HepG2 (cell line): ENCODE results near the gene GPS1. TPM values are rescaled to one million over a fixed set of nuclear protein-coding genes. Genes with fewer than 3 reads are reported as not detected.

Source experiments
- CENPX ChIP-seq: sonication (generic); formaldehyde crosslinking; IDR thresholded peaks from 2 replicates; pipeline ENCODE4 v1.9.0; 2021; ENCODE audit warnings: mild to moderate bottlenecking, missing genetic modification reagents, moderate library complexity
- HMG20A ChIP-seq: IDR thresholded peaks from 2 replicates; pipeline ENCODE4 v1.6.1; 2016; ENCODE audit warnings: borderline replicate concordance
- HOXA7 ChIP-seq: sonication (generic); formaldehyde crosslinking; IDR thresholded peaks from 2 replicates; pipeline ENCODE4 v1.8.1; 2022; ENCODE audit warnings: mild to moderate bottlenecking, missing genetic modification reagents, moderate library complexity
- KLF16 ChIP-seq, 2 experiments: sonication (generic) in 1 of 2; formaldehyde crosslinking in 1 of 2; IDR thresholded peaks; 2 replicates each; pipeline versions ENCODE4 v1.6.1 to v1.8.0; 2016 to 2023; ENCODE audit warnings: missing genetic modification reagents in 2 of 2, missing compliant biosample characterization in 1 of 2
- ONECUT2 ChIP-seq: sonication (generic); formaldehyde crosslinking; IDR thresholded peaks from 2 replicates; pipeline ENCODE4 v1.4.0; 2020; ENCODE audit warnings: missing genetic modification reagents
- PHF5A ChIP-seq: IDR thresholded peaks from one replicate; pipeline ENCODE4 v1.6.1; 2018; ENCODE audit warnings: low read depth, missing genetic modification reagents; ENCODE audit not compliant: unreplicated experiment
- RAD21 ChIP-seq: fragments of 450-650 bp; formaldehyde crosslinking; IDR thresholded peaks from 2 replicates; pipeline ENCODE4 v1.5.0; 2020; ENCODE audit warnings: mild to moderate bottlenecking
- U2AF2 ChIP-seq: fragments of 200-400 bp; formaldehyde crosslinking; IDR thresholded peaks from 2 replicates; pipeline ENCODE4 v1.6.1; 2017; ENCODE audit warnings: low read depth, mild to moderate bottlenecking, low read length
- ZEB1 ChIP-seq: IDR thresholded peaks from 2 replicates; pipeline ENCODE4 v1.6.1; 2012; ENCODE audit warnings: mild to moderate bottlenecking, low read depth, inconsistent platforms; ENCODE audit not compliant: insufficient replicate concordance
- ZNF251 ChIP-seq: sonication (generic); formaldehyde crosslinking; IDR thresholded peaks from 2 replicates; pipeline ENCODE4 v1.9.0; 2021; ENCODE audit warnings: mild to moderate bottlenecking, missing genetic modification reagents
- ZNF652 ChIP-seq: IDR thresholded peaks from 2 replicates; pipeline ENCODE4 v1.6.1; 2016; ENCODE audit warnings: low read depth, borderline replicate concordance
- ZZZ3 ChIP-seq: sonication (generic); formaldehyde crosslinking; IDR thresholded peaks from 2 replicates; pipeline ENCODE4 v1.4.0; 2020; ENCODE audit warnings: missing genetic modification reagents, mild to moderate bottlenecking, borderline replicate concordance
- polyA plus RNA-seq, 8 experiments: library from polyadenylated mRNA; depleted of rRNA in 3 of 8; stranded (reverse) in 7 of 8; unstranded in 1 of 8; fragments of >200 nt; fragmentation: Illumina TruSeq in 4 of 8; extraction: Trizol in 4 of 8; gene quantifications; 2 replicates each; pipeline versions ENCODE4 v1.2.1 to v1.2.3, GENCODE V29; 2011 to 2016; ENCODE audit warnings: low read depth in 4 of 8, missing spikeins in 1 of 8, mixed read lengths in 1 of 8; ENCODE audit not compliant: insufficient read depth in 1 of 8
- total RNA-seq, 5 experiments: library from RNA; depleted of rRNA; stranded (reverse); fragments of >200 nt; fragmentation: Illumina TruSeq; extraction: Trizol; gene quantifications; 2 replicates each; pipeline ENCODE4 v1.2.3, GENCODE V29; 2016; ENCODE audit warnings: low read depth in 1 of 5
- TF ChIP-seq, protein P1 (sequence below): sonication (generic); formaldehyde crosslinking; IDR thresholded peaks from 2 replicates; pipeline ENCODE4 v1.4.0; 2020; ENCODE audit warnings: missing genetic modification reagents
- TF ChIP-seq, protein P2 (sequence below): sonication (generic); formaldehyde crosslinking; IDR thresholded peaks from 2 replicates; pipeline ENCODE4 v1.4.0; 2020; ENCODE audit warnings: mild to moderate bottlenecking, low read depth, missing genetic modification reagents
- TF ChIP-seq, protein P3 (sequence below): sonication (generic); formaldehyde crosslinking; IDR thresholded peaks from 2 replicates; pipeline ENCODE4 v1.8.1; 2023; ENCODE audit warnings: missing genetic modification reagents, inconsistent platforms, borderline replicate concordance
- TF ChIP-seq, protein P4 (sequence below): sonication (generic); formaldehyde crosslinking; IDR thresholded peaks from 2 replicates; pipeline ENCODE4 v1.4.0; 2020; ENCODE audit warnings: missing genetic modification reagents
- TF ChIP-seq, protein P5 (sequence below): sonication (generic); formaldehyde crosslinking; IDR thresholded peaks from 2 replicates; pipeline ENCODE4 v1.8.1; 2023; ENCODE audit warnings: missing genetic modification reagents, mild to moderate bottlenecking, borderline replicate concordance

The GPS1 gene
- total and polyA plus RNA-seq, 2 of the 13 experiments (the other 11 are each of a cell fraction or from before 2014, with no cell fraction given), result 124 to 128 TPM

DNA sequence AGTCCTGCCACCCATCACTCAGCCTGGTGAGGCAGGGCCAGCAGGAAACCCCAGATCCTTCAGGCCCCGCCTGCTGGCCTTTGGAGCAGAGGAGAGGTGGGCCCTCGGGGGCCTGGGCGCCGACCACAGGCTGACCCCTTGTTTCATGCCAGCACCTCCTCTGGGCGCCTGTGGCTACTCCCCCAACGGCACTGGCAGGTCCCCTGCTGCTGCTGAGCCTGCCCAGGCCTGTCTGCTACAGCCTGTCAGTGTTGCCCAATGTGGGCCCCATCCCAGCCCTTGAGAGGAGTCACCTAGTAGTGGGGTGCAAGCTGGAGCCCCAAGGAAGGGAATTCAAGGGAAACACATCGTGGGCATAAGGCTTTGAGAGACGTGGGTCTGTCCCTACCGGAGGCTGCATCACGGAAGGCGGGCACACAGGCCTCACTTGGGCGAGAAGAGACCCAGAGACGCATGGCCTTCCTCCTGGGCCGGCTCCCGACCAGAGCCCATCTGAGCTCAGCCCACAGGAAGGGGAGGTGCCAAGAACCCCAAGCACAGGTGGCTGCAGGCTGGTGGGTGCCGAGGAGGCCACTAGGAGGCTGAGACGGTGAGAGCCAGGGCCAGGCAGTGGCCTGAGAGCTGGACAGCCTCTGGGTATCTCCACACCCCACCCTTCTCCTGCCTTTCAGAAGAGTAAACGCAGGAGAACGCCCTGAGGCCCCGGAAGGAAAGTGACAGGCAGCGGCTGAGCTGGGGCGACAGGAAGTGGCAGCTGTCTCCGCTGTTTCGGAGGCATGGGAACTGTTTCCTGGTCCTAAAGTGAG, 54.4 kb downstream of the GPS1 start (continued):
- TF ChIP-seq, protein P1, sequence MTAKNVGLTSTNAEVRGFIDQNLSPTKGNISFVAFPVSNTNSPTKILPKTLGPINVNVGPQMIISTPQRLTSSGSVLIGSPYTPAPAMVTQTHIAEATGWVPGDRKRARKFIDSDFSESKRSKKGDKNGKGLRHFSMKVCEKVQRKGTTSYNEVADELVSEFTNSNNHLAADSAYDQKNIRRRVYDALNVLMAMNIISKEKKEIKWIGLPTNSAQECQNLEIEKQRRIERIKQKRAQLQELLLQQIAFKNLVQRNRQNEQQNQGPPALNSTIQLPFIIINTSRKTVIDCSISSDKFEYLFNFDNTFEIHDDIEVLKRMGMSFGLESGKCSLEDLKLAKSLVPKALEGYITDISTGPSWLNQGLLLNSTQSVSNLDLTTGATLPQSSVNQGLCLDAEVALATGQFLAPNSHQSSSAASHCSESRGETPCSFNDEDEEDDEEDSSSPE (CRISPR knock-in tag), result peak; percentile 50
- peak; percentile 75 for TF ChIP-seq PHF5A (CRISPR knock-in tag)
- TF ChIP-seq KLF16 (CRISPR knock-in tag; IDR thresholded peaks at IDR 0.05), result peak in 1 of 2 experiments; percentile 96; a peak in 2 of 4 replicates
- no peak for TF ChIP-seq ZEB1
- TF ChIP-seq ZNF652, result no peak; the same call in 1 of the 2 replicates
- TF ChIP-seq, protein P2, sequence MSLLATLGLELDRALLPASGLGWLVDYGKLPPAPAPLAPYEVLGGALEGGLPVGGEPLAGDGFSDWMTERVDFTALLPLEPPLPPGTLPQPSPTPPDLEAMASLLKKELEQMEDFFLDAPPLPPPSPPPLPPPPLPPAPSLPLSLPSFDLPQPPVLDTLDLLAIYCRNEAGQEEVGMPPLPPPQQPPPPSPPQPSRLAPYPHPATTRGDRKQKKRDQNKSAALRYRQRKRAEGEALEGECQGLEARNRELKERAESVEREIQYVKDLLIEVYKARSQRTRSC (CRISPR knock-in tag), result no peak; the same call in 1 of the 2 replicates
- TF ChIP-seq, protein P3, sequence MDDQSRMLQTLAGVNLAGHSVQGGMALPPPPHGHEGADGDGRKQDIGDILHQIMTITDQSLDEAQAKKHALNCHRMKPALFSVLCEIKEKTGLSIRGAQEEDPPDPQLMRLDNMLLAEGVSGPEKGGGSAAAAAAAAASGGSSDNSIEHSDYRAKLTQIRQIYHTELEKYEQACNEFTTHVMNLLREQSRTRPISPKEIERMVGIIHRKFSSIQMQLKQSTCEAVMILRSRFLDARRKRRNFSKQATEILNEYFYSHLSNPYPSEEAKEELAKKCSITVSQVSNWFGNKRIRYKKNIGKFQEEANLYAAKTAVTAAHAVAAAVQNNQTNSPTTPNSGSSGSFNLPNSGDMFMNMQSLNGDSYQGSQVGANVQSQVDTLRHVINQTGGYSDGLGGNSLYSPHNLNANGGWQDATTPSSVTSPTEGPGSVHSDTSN (CRISPR knock-in tag), result no peak
- no peak; the same call in none of the 2 replicates for TF ChIP-seq ZZZ3 (CRISPR knock-in tag)
- peak; percentile 80 for TF ChIP-seq RAD21 (CRISPR knock-in tag)
- TF ChIP-seq, protein P4, sequence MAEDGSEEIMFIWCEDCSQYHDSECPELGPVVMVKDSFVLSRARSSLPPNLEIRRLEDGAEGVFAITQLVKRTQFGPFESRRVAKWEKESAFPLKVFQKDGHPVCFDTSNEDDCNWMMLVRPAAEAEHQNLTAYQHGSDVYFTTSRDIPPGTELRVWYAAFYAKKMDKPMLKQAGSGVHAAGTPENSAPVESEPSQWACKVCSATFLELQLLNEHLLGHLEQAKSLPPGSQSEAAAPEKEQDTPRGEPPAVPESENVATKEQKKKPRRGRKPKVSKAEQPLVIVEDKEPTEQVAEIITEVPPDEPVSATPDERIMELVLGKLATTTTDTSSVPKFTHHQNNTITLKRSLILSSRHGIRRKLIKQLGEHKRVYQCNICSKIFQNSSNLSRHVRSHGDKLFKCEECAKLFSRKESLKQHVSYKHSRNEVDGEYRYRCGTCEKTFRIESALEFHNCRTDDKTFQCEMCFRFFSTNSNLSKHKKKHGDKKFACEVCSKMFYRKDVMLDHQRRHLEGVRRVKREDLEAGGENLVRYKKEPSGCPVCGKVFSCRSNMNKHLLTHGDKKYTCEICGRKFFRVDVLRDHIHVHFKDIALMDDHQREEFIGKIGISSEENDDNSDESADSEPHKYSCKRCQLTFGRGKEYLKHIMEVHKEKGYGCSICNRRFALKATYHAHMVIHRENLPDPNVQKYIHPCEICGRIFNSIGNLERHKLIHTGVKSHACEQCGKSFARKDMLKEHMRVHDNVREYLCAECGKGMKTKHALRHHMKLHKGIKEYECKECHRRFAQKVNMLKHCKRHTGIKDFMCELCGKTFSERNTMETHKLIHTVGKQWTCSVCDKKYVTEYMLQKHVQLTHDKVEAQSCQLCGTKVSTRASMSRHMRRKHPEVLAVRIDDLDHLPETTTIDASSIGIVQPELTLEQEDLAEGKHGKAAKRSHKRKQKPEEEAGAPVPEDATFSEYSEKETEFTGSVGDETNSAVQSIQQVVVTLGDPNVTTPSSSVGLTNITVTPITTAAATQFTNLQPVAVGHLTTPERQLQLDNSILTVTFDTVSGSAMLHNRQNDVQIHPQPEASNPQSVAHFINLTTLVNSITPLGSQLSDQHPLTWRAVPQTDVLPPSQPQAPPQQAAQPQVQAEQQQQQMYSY (CRISPR knock-in tag), result 0 out of 2 replicates have a peak, but pooled peaks have one; percentile 46
- no peak for TF ChIP-seq CENPX (CRISPR knock-in tag)
- TF ChIP-seq ONECUT2, result no peak; the same call in 1 of the 2 replicates
- TF ChIP-seq U2AF2, result no peak
- TF ChIP-seq, protein P5, sequence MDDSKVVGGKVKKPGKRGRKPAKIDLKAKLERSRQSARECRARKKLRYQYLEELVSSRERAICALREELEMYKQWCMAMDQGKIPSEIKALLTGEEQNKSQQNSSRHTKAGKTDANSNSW (CRISPR knock-in tag), result no peak; the same call in 1 of the 2 replicates
- 0 out of 2 replicates have a peak, but pooled peaks have one; percentile 12 for TF ChIP-seq ZNF251 (CRISPR knock-in tag)
- peak; percentile 58; the same call in 1 of the 2 replicates for TF ChIP-seq HMG20A (CRISPR knock-in tag)
- 0 out of 2 replicates have a peak, but pooled peaks have one; percentile 50 for TF ChIP-seq HOXA7 (CRISPR knock-in tag)
